Peyer's patch (tissue), 4 donors: ENCODE data around the gene CHI3L2.

Source experiments
- POLR2A ChIP-seq, 2 donors: fragments of 450-650 bp; IDR thresholded peaks; one replicate each; pipeline ENCODE4 v1.5.1; 2017; ENCODE audit warnings: antibody characterized with exemption in 2 of 2, mild to moderate bottlenecking in 2 of 2, moderate library complexity in 2 of 2
- TF ChIP-seq, protein P1 (sequence below), 6 experiments: fragments of 450-650 bp in 4 of 6; fragments of 200-600 bp in 2 of 6; sonication (generic) in 1 of 6; IDR thresholded peaks; one replicate each; pipeline ENCODE4 v1.5.1; 2017 to 2019; ENCODE audit warnings: antibody characterized with exemption in 6 of 6, mild to moderate bottlenecking in 3 of 6, moderate library complexity in 1 of 6

DNA sequence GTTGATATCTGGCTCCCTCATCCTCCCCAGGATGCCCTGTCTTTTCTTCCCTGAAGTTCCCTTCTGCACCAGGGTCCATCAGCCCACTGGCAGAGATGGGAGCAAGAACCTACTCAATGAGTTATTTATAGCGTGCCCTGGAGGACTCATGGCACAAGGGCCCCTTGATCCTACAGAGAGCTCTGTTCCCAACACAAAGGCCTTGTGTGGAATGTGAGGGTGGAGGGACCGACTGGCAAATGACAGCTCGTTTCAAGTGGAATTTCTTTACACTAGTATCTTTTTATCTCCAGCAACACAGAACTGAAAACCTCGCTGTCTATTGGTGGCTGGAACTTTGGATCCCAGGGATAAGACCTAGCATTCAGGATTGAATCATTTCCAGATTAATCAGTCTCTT, 22.4 kb downstream of the CHI3L2 start:
- TF ChIP-seq, protein P1, sequence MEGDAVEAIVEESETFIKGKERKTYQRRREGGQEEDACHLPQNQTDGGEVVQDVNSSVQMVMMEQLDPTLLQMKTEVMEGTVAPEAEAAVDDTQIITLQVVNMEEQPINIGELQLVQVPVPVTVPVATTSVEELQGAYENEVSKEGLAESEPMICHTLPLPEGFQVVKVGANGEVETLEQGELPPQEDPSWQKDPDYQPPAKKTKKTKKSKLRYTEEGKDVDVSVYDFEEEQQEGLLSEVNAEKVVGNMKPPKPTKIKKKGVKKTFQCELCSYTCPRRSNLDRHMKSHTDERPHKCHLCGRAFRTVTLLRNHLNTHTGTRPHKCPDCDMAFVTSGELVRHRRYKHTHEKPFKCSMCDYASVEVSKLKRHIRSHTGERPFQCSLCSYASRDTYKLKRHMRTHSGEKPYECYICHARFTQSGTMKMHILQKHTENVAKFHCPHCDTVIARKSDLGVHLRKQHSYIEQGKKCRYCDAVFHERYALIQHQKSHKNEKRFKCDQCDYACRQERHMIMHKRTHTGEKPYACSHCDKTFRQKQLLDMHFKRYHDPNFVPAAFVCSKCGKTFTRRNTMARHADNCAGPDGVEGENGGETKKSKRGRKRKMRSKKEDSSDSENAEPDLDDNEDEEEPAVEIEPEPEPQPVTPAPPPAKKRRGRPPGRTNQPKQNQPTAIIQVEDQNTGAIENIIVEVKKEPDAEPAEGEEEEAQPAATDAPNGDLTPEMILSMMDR (IDR thresholded peaks at IDR 0.05), result no peak
- TF ChIP-seq POLR2A (IDR thresholded peaks at IDR 0.05), result no peak
